HG03025 (cell line): Measurements from ENCODE around the gene SLC30A2.

Experiments
- ATAC-seq: cut with Tn5 transposase; IDR thresholded peaks from one replicate; pipeline ENCODE4 v1.9.1; 2021; ENCODE audit warnings: mild to moderate bottlenecking, moderate library complexity; ENCODE audit not compliant: unreplicated experiment, low FRiP score

Gene SLC30A2

GRCh38 chr1:26025517-26025916 is 20.4 kb downstream of the SLC30A2 start:
- no peak for ATAC-seq

DNA sequence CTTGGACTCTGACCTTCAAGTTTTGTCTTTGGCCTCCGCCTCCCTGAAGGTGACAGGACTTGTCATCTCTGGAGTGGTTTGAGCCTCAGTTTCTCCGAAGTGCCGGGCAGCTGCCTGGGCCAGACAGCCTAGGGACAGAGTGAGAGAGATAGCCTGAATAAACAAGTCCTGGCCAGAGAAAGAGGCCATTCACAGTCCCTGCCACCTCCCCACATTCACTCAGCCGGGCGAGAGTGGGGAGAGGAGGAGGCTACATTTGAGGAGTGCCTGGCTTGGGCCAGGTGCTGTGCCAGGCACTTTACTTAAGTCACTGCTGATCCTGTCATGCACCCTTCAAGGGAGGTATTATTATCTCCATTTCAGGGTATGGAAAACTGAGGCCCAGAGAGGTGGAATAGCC is 20.9 kb downstream of the SLC30A2 start:
- ATAC-seq: no peak

- no peak for ATAC-seq
These were observed 22.1 kb downstream of the SLC30A2 start for GRCh38 chr1:26023826-26024225.

DNA sequence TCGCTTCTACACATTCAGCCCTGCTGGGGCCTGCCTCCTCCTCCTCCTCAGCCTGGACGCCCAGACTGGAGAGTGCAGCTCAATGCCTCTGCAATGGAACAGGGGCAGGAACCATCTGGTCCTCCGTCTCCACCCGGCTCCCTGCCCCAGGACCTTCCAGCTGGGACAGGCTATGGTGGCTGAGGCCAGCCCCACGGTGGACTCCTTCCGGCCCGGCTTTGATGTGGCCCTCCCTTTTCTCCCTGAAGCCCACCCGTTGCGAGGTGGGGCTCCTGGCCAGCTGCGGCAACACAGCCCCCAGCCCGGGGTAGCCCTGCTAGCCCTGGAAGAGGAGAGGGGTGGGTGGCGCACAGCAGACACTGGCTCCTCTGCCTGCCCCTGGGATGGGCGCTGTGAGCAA is 22.9 kb downstream of the SLC30A2 start:
- no peak for ATAC-seq

- no peak for ATAC-seq
These were observed 23.5 kb downstream of the SLC30A2 start for GRCh38 chr1:26022404-26022779.

GRCh38 chr1:26021647-26022403 is 24.1 kb downstream of the SLC30A2 start, which contains the start of gene EXTL1:
EXTL1 (plus strand) TSS chr1:26021775; CDS start chr1:26022647, 872 bp downstream.
- ATAC-seq: no peak

- ATAC-seq: no peak
These were observed 24.8 kb downstream of the SLC30A2 start for GRCh38 chr1:26020941-26021646.

- ATAC-seq: no peak
These were observed 25.6 kb downstream of the SLC30A2 start for GRCh38 chr1:26020330-26020768.

DNA sequence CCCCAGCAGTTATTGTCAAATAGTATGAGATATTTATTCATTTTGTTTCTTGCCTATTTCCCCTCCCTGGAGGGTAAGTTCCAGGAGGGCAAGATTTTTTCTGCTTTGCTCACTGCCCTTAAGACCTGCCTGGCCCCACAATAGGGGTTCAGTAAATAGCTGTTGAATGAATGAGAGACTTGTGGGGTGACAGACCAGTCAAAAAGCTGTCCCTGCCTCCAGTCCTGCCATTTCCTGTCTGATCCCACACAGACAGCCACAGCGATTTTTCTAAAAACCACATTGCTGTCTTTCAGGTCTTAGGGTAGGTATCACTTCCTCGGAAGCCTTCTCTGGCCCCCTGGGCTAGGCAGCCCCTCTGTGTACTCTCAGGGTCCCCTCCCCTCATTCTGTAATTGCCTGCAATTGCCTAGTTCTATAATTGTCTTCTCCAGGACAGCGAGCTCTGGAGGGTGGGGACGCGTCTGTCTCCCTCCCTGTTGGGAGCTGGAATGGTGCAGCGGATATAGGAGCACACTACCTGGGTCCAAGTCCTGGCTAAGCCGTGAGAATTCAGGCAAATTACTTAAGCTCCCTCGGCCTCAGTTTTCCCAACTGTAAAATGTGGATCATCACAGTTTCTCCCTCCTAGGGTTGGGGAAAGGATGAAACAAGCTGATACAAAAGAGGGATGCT is 26.1 kb downstream of the SLC30A2 start:
- no peak for ATAC-seq

DNA sequence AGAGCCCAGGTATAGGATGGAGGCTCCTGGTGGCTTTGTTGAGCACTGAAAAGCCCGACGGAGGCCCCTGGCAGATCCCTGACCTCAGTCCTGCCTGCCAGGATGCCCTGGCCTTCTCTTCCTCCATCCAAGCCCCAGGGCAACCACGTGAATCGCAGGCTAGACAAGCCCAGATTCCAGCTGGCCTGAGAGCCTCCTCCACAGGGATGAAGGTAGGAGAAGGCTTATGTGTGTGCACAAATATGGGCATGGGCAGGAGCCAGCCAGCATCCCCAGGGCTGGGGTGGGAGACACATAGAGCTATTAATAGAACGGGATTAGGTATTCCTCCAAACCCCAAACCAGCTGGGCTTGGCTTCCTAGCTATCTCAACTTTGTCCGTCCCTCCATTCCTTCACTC is 28.3 kb downstream of the SLC30A2 start:
- ATAC-seq: no peak

DNA sequence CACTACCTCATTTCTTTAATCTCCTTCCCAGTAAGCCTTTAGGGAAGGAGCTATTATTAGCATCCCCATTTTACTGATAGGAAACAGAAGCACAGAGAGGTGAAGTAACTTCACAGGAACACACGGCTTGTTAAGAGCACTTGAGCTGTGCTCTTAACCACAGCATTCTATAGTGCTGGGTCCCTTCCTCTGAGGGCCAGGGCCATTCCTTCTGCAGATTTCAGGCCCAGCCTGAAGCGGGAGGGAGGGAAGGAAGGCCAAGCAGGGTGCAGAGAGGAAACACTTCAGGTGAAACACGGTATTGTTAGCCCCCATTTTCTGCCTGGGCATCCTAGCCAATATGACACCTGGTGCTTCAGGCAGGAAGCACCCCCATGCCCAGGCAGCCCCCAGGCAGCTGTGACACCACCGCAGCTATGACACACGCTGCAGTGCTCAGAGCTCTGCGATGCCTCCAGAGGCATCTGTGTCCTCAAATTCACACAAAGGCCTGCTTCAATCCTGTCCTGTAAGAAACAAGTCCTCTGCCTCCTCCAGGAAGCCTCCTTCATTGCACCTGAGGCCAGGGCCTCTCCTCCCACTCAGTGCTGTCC is 28.9 kb downstream of the SLC30A2 start:
- no peak for ATAC-seq

- no peak for ATAC-seq
These were observed 29.5 kb downstream of the SLC30A2 start for GRCh38 chr1:26016258-26016952.

DNA sequence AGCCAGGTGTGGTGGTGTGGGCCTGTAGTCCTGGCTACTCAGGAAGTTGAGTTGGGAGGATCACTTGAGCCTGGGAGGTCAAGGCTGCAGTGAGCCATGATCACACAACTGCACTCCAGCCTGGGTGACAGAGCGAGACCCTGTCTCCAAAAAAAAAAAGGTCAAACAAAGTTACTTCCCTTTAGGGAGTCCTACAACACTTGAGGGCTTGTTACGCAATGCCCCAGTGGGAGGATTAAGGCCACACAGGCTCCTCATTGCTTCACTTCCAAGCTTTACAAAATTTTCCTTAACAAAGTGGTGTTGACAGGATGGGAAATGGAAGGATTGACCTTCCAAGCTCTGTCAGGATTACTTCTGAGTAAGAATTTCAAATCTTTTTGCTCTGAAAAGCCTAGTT is 30.6 kb downstream of the SLC30A2 start:
- ATAC-seq: no peak

DNA sequence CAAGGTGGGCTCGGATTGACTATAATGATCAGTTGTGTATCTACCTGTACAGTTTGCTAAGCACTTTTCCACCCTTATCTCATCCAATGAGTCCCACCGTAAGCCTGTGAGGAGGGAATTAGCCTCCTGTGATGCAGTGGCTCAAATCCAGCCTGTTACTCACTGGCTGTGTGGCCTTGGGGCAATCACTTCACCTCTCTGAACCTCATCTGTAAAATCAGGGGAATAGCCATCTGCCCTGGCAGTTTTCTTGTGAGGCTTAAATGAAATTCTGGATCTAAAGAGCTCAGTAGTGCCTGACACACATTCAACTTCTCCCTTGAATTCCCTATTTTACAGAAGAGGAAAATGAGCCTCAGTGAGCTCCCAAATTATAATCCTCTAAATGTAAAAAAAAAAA is 31.7 kb downstream of the SLC30A2 start:
- no peak for ATAC-seq

DNA sequence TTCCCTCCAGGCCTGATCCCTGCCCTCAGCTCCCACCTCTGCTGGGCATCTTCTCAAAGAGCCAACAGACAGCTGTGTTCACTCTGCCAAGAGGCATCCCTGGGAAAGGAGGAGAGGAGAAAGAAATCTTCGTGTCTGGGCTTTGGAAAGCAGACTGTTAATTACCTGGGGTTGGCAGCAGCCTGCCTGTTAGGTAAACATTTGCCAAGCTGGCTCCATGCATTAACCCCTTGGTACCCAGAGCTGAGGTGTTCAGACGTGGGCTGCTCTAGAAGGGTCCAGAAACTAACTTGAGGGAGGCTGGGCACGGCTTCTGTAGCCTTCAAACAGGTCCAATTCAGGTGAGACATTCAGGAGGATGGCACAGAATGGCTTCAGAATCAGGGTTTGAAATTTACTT is 33.1 kb downstream of the SLC30A2 start:
- ATAC-seq: no peak

- ATAC-seq: no peak
These were observed 35.1 kb downstream of the SLC30A2 start for GRCh38 chr1:26010825-26011224.

GRCh38 chr1:26009796-26010447 is 36.0 kb downstream of the SLC30A2 start:
- ATAC-seq: no peak

GRCh38 chr1:26006710-26007109 is 39.2 kb downstream of the SLC30A2 start:
- ATAC-seq: no peak

GRCh38 chr1:26005434-26006105 is 40.3 kb downstream of the SLC30A2 start:
- no peak for ATAC-seq
